AG08396 (cell line): Measurements from ENCODE around the gene CASR.
A peak's percentile ranks its signal among the peaks of the same experiment; 100 is the strongest.
"Not testable (repeated sequence)": the region's sequence is repeated elsewhere in the genome, so short reads cannot be mapped to it uniquely, and the experiment has no call there.

Source experiments
- DNase-seq: peaks from one replicate; pipeline ENCODE4 v3.0.0; 2012; ENCODE audit warnings: low spot score, mixed read lengths

Gene CASR, protein sequence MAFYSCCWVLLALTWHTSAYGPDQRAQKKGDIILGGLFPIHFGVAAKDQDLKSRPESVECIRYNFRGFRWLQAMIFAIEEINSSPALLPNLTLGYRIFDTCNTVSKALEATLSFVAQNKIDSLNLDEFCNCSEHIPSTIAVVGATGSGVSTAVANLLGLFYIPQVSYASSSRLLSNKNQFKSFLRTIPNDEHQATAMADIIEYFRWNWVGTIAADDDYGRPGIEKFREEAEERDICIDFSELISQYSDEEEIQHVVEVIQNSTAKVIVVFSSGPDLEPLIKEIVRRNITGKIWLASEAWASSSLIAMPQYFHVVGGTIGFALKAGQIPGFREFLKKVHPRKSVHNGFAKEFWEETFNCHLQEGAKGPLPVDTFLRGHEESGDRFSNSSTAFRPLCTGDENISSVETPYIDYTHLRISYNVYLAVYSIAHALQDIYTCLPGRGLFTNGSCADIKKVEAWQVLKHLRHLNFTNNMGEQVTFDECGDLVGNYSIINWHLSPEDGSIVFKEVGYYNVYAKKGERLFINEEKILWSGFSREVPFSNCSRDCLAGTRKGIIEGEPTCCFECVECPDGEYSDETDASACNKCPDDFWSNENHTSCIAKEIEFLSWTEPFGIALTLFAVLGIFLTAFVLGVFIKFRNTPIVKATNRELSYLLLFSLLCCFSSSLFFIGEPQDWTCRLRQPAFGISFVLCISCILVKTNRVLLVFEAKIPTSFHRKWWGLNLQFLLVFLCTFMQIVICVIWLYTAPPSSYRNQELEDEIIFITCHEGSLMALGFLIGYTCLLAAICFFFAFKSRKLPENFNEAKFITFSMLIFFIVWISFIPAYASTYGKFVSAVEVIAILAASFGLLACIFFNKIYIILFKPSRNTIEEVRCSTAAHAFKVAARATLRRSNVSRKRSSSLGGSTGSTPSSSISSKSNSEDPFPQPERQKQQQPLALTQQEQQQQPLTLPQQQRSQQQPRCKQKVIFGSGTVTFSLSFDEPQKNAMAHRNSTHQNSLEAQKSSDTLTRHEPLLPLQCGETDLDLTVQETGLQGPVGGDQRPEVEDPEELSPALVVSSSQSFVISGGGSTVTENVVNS

DNA sequence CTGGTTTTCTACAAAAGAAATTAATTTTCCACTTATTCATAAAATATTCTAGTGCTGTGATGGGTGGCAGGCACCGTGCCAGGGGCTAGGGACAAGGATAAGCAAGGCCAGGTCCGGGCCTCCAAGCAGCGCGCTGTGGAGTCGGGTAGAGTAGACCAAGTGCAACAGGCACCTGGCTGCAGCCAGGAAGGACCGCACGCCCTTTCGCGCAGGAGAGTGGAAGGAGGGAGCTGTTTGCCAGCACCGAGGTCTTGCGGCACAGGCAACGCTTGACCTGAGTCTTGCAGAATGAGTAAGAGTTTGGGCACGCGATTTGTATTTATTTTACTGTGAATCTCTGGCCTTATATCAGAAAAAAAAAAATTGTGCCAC is at the start of gene CASR:
TSS of gene CASR (plus strand) at position 148 of the 372 bp plus-strand sequence. CDS start 70,522 bp downstream, outside the sequence.
- DNase-seq = peak; percentile 17

DNA sequence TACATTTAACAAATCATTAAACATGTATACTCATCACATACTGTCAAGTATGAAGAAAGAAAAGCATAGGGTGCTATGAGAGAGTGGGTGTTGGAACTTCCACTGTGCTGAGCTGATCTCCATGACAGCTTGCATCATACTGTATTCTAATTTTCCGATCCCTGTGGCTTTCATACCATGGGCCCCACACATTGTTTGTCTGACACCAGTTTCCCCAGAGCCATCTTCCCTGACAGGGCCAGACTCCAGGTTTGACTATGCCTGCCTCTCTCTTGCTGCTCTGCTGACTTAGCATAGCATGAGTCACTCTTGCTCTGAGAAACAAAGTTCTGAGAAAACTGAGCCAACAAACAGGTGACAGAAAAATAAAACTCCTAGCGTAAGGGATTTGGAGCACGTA is 37.0 kb upstream of the CASR start:
- no peak for DNase-seq

DNA sequence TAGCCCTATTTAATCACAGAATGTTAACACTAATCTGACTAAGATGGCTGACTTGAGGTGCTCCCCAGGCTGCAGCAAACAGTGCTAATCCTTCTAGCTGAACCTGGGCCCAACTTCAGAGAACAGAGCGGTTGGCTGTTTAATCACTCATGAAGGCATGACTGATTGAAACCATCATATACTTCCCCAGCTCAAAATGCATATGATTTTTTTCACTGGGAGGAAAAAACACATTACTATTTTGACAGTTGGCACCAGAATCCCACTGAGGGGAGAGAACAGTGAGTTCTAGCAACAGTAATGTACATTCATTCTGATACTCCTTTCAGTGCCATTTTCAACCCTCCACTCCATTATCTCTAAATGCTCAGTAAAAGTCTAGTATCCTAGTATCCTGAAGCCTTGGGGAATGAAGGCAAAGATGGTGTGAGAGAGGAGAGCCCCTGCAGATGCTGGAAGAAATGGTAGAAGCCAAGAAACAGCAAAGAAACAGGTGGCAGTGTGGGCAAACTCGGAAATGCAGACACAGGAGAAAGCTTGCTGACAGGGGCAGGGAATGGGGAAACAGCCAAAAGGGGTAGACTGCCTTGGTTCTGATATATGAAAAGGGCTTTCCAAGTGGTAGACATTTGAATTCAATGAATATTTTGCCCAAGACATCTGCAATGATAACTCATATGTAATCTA is 34.4 kb upstream of the CASR start:
- no peak for DNase-seq

DNA sequence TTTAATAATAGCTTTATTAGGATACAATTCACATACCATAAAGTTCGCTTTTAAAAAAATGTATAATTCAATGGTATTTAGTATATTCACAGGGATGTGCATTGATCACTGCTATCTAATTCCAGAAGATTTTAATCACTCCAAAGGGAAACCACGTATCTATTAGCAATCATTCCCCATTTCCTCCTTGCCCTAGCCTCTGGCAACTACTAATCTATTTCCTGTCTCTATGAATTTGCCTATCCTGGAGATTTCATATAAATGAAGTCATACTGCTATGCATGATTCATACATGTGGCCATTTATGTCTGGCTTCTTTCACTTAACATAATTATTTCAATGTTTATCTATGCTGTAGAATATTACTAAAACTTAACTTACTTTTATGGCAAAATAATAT is 32.0 kb upstream of the CASR start:
- DNase-seq = no peak

DNA sequence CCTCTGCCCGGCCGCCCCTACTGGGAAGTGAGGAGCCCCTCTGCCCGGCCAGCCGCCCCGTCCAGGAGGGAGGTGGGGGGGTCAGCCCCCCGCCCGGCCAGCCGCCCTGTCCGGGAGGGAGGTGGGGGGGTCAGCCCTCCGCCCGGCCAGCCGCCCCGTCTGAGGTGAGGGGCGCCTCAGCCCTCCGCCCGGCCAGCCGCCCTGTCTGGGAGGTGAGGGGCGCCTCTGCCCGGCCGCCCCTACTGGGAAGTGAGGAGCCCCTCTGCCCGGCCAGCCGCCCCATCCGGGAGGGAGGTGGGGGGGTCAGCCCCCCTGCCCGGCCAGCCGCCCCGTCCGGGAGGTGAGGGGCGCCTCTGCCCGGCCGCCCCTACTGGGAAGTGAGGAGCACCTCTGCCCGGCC is 18.5 kb upstream of the CASR start:
- DNase-seq = not testable (repeated sequence)

DNA sequence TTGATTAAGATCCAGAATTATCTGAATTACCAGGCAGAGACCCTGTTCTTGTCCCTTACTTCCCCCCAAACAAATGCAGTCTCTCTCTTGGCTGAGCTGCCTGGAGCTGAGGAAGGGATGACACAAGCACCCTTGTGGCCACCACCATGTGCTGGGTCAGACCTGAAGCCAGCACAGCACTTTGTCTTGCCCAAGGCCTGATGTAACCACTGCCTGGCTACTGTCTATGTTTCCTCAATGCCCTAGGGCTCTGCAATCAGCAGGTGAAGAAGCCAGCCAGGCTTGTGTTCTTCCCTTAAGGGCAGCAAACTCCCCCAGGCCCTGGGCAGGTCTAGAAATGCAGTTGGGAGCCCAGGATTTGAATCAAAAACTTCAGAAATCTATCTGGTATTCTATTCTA is 15.8 kb upstream of the CASR start:
- no peak for DNase-seq

DNA sequence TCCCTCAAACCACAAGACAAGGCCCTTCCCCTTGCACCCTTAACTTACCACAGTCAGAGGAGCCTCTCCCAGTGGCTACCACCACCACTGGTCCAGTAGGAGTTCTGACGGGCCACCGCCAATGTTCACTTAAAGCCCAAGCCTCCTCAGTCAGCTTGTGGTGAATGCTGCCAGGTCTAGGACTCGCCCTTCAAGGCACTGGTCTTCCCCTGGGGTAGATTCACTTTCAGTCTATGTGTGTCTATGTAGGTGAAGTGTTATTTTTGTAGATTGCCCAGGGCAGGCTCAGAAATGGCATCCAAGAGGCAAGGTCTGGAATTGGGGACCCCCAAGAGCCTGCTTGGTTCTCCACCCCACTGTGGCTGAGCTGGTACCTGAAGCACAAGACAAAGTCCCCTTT is 15.4 kb upstream of the CASR start:
- no peak for DNase-seq

DNA sequence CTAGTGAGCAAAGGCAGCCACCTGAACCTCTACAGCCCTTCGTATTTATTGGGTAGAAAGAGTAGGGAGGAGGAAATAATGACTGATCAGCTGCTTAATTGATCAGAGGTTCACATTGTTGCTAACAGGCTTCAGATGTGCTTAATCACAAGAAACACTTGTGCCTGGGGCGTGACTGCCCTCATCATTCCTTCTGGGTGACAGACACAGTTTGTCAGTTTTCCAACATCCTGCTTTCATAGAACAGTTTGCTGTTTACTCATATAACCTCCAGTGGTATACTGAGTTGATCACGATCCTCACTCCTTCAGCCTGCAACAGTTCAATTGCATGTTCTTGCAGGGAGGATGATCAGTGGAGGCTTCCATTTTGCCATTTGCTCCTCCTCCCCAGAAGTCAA is 13.6 kb upstream of the CASR start:
- no peak for DNase-seq

DNA sequence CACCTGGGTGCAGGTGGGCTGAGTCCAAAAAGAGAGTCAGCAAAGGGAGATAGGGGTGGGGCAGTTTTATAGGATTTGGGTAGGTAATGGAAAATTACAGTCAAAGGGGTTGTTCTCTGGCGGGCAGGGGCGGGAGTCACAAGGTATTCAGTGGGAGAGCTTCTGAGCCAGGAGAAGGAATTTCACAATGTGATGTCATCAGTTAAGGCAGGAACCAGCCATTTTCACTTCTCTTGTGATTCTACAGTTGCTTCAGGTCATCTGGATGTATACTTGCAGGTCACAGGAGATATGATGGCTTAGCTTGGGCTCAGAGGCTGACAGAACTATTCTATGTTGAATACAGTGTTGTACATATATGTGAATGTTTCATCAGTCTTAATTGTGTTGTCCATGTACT is 12.1 kb upstream of the CASR start:
- not testable (repeated sequence) for DNase-seq

DNA sequence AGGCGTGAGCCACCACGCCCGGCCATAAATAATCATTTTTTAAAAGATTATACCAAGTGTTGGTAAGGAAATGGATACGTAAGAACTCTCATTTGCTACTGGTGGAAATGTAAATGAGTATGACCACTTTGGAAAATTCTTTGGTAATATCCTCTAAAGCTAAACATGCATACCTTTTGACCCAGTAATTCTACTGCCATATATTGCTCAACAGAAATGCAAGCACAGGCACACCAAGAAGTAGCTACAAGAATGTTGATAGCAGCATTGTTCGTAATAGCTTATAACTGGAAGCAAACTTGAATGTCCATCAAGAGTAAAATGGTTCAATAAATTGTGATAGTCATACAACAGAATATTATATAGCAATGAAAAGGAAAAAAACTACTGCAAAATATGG is 4.8 kb upstream of the CASR start:
- DNase-seq = no peak

DNA sequence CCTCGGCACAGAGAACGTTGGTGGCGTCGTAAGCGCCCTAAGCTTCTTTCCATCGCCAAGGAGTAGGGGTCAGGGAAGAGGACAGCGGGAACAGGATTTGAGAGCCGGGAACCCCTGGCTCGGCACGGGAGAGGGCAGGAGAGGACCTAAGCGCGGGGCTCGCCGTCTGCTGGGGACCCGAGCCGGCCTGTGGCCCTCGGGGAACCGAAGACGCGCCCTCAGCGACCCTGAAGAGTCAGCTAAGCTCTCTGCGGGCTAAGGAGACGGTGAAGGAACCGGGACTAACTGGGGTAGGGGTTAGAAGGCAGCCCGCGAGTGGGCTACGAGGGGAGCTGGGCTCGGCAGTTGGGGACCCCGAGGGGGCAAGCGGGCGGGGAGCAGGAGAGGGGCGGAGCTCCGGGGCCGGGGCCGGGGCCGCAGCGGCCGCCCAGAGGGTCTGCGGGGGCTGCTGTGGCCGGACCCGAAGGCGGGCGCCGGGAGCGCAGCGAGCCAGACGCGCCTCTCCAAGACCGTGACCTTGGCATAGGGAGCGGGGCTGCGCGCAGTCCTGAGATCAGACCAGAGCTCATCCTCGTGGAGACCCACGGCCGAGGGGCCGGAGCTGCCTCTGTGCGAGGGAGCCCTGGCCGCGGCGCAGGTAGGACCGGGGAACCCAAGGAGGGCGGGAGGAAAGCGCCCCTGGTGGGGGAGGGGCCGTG is 574 bp downstream of the CASR start:
- no peak for DNase-seq

DNA sequence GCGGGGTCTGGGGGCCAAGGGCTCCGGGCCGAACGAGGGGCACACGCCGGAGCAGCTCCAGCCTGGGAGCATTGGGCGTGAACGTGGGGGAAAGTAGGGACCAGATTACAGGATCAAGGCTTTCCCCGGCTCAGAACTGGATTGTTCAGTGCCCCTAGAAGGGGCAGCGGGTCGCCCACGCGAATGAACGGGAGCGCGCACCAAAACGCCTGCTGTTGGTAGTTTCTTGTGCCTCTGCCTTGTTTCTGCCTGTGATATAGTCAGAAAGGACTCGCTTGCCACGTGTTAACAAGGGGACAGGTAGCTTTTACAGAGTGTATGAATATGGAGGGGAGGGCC is 1.1 kb downstream of the CASR start:
- DNase-seq = no peak

DNA sequence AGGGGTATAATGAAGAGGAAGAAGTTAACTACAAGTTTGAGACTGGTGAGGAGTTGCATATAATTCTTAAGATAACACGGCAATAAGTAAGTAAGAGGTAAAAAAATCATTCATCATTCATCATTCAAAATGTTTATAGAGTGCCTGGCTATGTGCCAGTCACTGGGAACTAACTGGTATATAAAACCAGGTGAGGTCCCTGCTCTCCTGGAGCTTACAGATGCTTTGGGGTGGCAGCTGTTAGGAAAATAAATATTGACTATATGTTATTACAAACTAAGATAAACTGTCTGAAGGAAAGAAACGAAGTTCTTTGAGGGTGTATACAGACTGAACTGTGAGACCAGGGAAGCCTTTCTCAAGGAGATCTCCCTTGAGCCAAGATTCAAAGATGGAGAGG is 2.9 kb downstream of the CASR start:
- DNase-seq = no peak

DNA sequence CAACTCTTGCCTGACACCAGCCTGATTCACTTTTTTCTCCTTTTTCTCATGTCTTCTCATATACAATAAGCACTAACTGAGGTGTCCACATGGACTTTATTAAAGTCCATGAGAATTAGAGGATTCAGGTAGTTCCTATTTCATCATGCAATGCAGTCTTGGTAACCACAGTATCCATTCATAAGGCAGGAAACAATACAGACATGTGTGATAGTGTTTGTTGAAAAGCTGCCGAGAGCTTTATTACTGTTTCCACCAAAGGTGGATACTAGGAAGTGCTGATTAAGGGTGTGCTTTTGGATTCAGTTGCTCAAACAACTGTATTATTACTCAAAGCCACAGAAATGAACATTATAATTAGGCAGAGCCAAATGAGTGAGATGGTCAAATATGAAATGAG is 5.3 kb downstream of the CASR start:
- no peak for DNase-seq

DNA sequence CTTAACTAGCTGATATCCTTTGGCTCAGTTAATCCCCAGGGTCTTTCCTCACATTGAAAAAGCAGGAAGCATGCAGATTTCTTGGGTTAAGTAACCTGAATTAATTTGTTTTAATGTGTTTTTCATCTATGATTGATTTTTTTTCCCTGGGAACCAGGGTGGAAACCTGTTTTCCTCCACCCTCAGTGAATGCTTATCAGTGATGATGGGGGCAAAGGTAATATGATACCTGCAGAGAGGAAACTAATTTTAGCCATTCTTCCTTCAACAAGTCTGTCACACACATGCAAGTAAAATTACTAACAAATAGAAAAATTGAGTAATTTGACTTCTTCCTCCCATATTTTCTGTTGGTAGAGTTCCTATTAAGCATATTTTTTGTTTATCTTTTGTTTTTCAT is 5.9 kb downstream of the CASR start:
- DNase-seq = no peak

DNA sequence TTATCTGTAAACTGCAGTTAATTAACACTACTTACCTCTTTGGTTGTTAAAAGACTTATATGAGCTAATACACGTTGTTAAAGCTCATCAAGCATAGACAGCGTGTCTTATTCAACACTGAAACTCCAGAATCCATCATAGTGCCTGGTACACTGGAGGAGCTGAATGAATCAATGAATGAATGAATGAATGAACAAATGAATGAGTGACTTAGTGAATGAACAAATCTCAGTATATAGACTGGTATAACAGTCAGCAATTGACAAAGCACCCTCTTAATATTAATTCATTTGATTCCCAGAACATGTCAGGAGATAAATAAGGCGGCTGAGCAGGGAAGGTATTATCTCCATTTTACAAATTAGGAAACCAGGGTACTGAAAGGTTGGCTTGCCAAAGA is 7.1 kb downstream of the CASR start:
- DNase-seq = no peak

DNA sequence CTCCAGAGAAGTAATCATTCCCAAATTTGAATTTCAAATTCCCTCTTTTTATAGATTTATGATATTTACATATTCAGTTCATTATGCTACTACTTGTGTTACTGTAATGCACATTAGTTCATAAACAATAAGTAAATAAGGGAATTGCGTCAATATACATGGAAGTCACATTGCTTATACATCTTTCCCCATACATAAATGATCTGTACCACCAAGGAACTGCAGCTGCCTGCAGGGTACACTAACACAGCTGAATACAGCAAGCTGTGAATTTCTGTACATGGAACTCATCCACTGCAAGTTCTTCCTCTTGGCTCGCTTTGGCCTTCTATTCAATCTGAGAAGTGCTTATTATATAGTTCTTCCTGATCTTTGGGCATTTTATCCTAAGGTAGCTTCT is 15.5 kb downstream of the CASR start:
- no peak for DNase-seq

DNA sequence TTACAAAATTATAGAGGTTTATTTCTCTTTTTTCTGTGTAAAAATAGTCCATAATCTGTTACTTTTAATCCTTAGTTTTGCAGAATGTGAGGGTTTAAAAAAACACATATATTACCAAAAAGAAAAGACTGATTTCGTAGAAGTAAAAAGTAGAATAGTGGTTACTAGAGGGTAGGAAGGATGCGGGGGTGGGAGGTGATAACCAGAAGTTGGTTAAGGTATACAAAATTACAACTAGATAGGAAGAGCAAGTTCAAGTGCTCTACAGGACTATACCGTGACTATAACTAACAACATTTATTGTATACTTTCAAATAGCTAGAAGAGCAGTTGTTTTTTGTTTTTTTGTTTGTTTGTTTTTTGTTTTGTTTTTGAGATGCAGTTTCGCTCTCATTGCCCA is 16.1 kb downstream of the CASR start:
- DNase-seq = no peak

DNA sequence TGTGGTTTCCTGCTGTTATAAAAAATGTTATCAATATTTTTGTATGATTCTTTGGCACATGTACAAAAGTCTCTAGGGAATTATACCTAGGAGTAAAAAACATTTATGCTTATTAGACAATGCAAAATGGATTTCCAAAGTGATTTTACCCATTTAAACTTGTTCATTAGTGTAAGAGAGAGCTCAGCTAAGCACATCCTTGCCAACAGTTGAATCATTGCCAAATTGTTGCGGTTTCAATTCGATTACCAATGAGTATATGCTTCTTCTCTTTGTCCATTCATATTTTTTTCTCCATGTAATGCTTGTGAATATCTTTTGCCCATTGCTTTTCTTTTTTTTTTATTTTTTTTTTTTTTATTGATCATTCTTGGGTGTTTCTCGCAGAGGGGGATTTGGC is 17.2 kb downstream of the CASR start:
- no peak for DNase-seq

DNA sequence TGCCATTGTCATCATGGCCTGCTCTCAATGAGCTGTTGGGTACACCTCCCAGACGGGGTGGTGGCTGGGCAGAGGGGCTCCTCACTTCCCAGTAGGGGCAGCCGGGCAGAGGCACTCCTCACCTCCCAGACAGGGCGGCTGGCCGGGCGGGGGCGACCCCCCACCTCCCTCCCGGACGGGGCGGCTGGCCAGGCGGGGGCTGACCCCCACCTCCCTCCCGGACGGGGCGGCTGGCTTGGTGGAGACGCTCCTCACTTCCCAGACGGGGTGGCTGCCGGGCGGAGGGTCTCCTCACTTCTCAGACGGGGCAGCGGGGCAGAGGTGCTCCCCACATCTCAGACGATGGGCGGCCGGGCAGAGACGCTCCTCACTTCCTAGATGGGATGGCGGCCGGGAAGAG is 18.0 kb downstream of the CASR start:
- DNase-seq = not testable (repeated sequence)

DNA sequence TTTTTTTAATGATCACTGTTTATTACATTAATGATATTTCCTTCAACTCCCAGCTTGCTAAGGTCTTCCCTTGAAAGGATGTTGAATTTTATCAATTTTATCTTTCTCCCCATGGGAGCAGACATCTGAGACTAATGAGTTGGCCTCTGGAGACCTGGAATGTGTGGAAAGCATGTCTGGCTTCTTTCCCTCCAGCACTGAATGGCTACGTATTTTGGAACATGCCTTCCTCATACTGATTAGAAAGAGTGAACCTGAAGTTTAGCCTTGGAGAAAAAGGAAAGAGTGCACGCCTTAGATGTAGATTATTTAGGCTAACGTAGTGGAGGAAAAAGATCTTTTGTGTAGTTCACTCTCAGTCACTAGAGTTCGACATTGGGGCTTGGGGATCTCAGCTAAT is 25.1 kb downstream of the CASR start:
- no peak for DNase-seq

DNA sequence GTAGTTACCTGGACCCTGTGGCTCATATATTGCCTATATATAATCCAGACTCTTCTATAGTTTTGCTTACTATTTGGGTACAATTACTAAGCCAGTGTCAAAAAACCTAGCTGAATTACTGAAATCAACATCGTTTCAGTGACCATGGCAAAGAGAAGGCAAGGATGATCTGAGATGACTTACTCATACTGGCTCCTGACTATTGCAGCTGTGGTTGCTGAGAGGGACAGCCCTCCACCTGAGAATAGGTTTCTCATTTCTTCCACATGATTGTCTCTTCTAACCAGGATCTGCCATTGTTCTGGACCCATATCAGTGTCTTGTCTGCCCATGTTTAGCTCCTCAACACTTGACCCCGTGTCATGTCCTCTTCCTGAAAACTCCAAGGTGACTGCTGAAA is 30.2 kb downstream of the CASR start:
- no peak for DNase-seq
